CD4-positive, alpha-beta memory T cell (primary cell): ENCODE data around the gene CLSTN3. TPM values are rescaled to one million over a fixed set of nuclear protein-coding genes. Genes with fewer than 3 reads are reported as not detected.

Source experiments
- CTCF ChIA-PET: fragments of 350-600 bp; sonication (Branson Sonifier 250); formaldehyde crosslinking; loops from one replicate; lab custom pipeline; 2021; ENCODE audit warnings: inconsistent platforms; ENCODE audit not compliant: partially characterized antibody; lab: Charles Lee
- POLR2A ChIA-PET: fragments of 350-600 bp; sonication (Branson Sonifier 250); formaldehyde crosslinking; loops from one replicate; lab custom pipeline; 2021; ENCODE audit not compliant: partially characterized antibody; lab: Charles Lee
- DNase-seq, 5 donors: peaks; one replicate each; pipeline versions ENCODE4 v3.0.0 to v3.0.0-alpha.2; 2020 to 2022; ENCODE audit warnings: mixed read lengths in 1 of 5
- H3K27ac ChIP-seq: one replicate; pipeline ENCODE4 v1.7.0; 2013; ENCODE audit warnings: low read depth, low read length
- H3K27me3 ChIP-seq: 2 replicates; pipeline ENCODE4 v1.7.0; 2013; ENCODE audit warnings: mild to moderate bottlenecking, low read length, moderate library complexity; ENCODE audit not compliant: insufficient read depth
- H3K36me3 ChIP-seq: 2 replicates; pipeline ENCODE4 v1.7.0; 2013; ENCODE audit warnings: mild to moderate bottlenecking, low read length, moderate library complexity; ENCODE audit not compliant: insufficient read depth
- H3K4me1 ChIP-seq: 2 replicates; pipeline ENCODE4 v1.7.0; 2013; ENCODE audit warnings: mild to moderate bottlenecking, low read length, moderate library complexity; ENCODE audit not compliant: insufficient read depth
- H3K4me3 ChIP-seq, 2 donors: one replicate each; pipeline ENCODE4 v1.7.0; 2013; ENCODE audit warnings: low read length in 2 of 2, mild to moderate bottlenecking in 1 of 2
- H3K9me3 ChIP-seq, 2 donors: one replicate each; pipeline ENCODE4 v1.7.0; 2013; ENCODE audit warnings: low read length in 2 of 2, control low read depth in 1 of 2; ENCODE audit not compliant: control insufficient read depth in 1 of 2
- H3K27ac Mint-ChIP-seq, 7 donors: one replicate each; pipeline ENCODE4 v1.8.0; 2020 to 2021; ENCODE audit warnings: mixed read lengths in 7 of 7, mild to moderate bottlenecking in 6 of 7, inconsistent platforms in 3 of 7, moderate library complexity in 3 of 7
- H3K27me3 Mint-ChIP-seq, 2 donors: one replicate each; pipeline ENCODE4 v1.8.0; 2020 to 2021; ENCODE audit warnings: mixed read lengths in 2 of 2
- H3K36me3 Mint-ChIP-seq, 2 donors: one replicate each; pipeline ENCODE4 v1.8.0; 2020 to 2021; ENCODE audit warnings: mixed read lengths in 2 of 2, inconsistent platforms in 1 of 2, mild to moderate bottlenecking in 1 of 2
- H3K4me1 Mint-ChIP-seq, 4 donors: one replicate each; pipeline ENCODE4 v1.8.0; 2020 to 2021; ENCODE audit warnings: mixed read lengths in 4 of 4, mild to moderate bottlenecking in 1 of 4
- H3K4me3 Mint-ChIP-seq, 8 donors: one replicate each; pipeline ENCODE4 v1.8.0; 2020 to 2021; ENCODE audit warnings: mixed read lengths in 8 of 8, mild to moderate bottlenecking in 7 of 8, moderate library complexity in 6 of 8, inconsistent platforms in 3 of 8
- H3K9me3 Mint-ChIP-seq, 8 donors: one replicate each; pipeline ENCODE4 v1.8.0; 2020 to 2021; ENCODE audit warnings: mixed read lengths in 8 of 8, mild to moderate bottlenecking in 5 of 8, inconsistent platforms in 3 of 8, moderate library complexity in 1 of 8
- intact Hi-C: fragments of 100-400 bp; cut with micrococcal nuclease; formaldehyde crosslinking; loops from one replicate; pipeline ENCODE4 v1.15.1; 2023
- polyA plus RNA-seq, 2 donors: library from polyadenylated mRNA; unstranded; fragments of 300-500 nt; fragmentation: Illumina TruSeq; gene quantifications; one replicate each; pipeline ENCODE4 v1.2.3, GENCODE V29; 2021
- total RNA-seq, 2 experiments: library from RNA; stranded (reverse); gene quantifications; one replicate each; pipeline ENCODE4 v1.2.3, GENCODE V29; 2021

Gene CLSTN3
- total and polyA plus RNA-seq, 4 experiments from 2014 or later: 6.7 to 58.5 (median 29.1) TPM

DNA sequence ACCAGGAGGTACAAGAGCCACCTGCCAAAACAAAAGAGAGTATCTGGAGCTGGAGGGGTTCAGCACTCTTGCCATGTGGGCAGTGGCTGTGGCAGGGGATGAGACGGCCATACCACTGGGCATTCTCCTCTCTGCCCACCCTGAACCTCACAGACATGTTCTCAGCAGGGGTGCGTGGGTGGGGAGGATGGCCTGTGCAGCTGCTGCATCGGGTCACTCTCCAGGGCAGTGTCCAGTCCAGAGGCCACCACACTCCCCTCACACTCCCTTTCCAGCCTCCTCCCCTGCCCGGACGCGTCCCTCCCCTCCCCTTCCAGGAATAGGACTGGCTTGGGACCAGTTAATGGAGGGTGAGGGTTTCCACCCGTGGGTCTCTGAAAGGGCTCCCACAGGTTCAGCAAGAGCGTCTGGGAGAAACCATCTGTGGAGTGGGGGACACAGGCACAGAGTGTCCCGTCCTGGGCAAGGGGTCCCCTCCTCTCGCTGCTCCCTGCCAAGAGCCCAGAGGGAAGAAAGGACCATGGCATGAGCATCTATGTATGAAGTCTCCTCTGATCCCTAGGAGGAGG is 38.4 kb upstream of the CLSTN3 start:
- CTCF ChIA-PET: interaction anchor here (0.9 to 5.3 kb wide), 13 partner anchors 11 to 168 kb away, joined by 3 to 29 read pairs (median 3); partner anchors contain the start of genes C12orf57, C1RL and RNU7-1
- no peak for DNase-seq
- POLR2A ChIA-PET: interaction anchor here (1.2 to 2.3 kb wide), 2 partner anchors 16 to 224 kb away, joined by 3 to 6 read pairs; partner anchors contain the start of gene TPI1
- H3K27me3 ChIP-seq: no peaks in the 10 kb centered on the region
- no peaks in the 10 kb centered on the region for H3K9me3 ChIP-seq
- no peaks in the 10 kb centered on the region for H3K36me3 ChIP-seq
- peaks cover 0 to 3% of the 10 kb centered on the region in 2 donors for H3K36me3 Mint-ChIP-seq
- peak overlapping the region; percentile 70 to 90 (median 86) for H3K4me3 Mint-ChIP-seq
- peak overlapping the region in 1 of 2 donors; percentile 56 for H3K4me3 ChIP-seq
- peak overlapping the region in 4 of 7 donors; percentile 57 to 89 (median 86) for H3K27ac Mint-ChIP-seq
- peaks cover 15% of the 10 kb centered on the region for H3K4me1 ChIP-seq
- H3K27ac ChIP-seq: peak overlapping the region; percentile 44
- intact Hi-C loops: loop anchor here (1.0 to 5.0 kb wide), 4 partner anchors 74 to 222 kb away; partner anchors contain the start of genes C12orf57 and LPCAT3
- H3K27me3 Mint-ChIP-seq: no peaks in the 10 kb centered on the region
- peaks cover 0 to 1% (median 0%) of the 10 kb centered on the region in 8 donors for H3K9me3 Mint-ChIP-seq
- H3K4me1 Mint-ChIP-seq: peaks cover 6 to 12% (median 8%) of the 10 kb centered on the region in 4 donors

DNA sequence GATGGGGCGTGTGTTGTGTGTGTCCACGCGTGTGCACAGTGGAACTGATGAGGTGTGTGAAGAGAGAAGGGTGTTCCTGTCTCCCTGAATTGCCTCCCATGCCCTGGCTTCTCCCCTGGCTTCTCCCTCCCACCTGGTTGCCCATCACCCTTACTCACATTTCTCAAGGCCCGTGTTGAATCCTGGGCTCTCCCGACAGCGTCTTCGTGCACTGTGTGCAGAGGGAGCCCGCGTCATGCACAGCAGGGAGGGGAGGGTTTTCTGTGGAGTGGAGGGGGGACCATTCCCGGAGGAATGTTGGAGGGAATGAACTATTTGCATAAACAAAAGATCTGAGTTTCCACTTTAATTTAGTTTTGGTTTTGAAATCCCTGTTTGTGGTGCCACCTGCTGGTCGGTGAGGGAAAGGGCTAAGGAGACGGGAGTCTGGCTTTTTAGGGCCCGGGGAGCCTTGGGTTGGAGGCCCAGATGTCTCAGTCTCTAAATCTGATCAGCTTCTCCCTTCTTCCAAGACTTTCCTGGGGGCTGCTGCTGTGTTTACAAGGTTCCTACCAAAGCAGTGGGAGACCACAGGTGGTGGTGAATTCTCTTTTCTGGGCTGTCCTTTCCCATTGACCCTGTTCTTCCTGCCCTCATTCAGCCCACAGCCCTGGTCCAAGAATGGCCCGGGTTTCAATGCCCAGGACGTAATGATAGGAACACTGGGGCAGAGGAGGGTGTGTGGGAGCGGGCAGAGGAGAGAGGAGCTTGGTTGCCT is 37.8 kb upstream of the CLSTN3 start, which contains the start of gene C1R:
C1R (minus strand) TSS at position 217 of the 757 bp plus-strand sequence; CDS start at position 160, 57 bp downstream.
- peak within 1 kb of the TSS; percentile 44 for H3K27ac ChIP-seq
- no peaks in the 10 kb centered on the region for H3K27me3 Mint-ChIP-seq
- intact Hi-C loops: loop anchor here (1.0 to 5.0 kb wide), 4 partner anchors 75 to 223 kb away; partner anchors contain the start of genes C12orf57 and LPCAT3

DNA sequence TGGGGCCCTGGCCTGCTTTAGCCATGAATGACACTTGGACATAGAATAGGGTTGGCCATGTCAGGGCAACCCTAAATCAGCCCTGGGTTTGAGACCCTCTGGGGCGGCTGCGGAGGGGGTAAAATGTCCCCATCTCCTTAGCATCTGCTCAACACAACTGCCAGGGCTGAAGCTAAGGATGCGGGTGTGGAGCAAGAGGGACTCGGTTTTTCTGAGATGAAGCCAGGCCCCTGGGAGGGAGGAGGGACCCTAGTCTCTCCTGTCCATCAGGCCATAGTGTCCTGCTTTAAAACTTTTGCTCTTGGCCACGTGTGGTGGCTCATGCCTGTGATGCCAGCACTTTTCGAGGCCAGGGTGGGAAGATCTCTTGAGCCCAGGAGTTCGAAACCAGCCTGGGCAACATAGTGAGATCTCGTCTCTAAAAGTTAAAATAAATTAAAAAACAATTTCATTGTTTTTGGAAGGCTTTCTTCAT is 37.1 kb upstream of the CLSTN3 start:
- Histone ChIP-seq H3K4me1 (peaks cover 15% of the 10 kb centered on the region), H3K4me3 (no peak overlapping the region), H3K27me3 (no peaks in the 10 kb centered on the region), H3K27ac (no peak overlapping the region), H3K36me3 (no peaks in the 10 kb centered on the region), H3K9me3 (no peaks in the 10 kb centered on the region)
- CTCF ChIA-PET: interaction anchor here (0.8 to 2.7 kb wide), 12 partner anchors 10 to 224 kb away, joined by 3 to 26 read pairs (median 3); partner anchors contain the start of genes C1RL, RNU7-1 and TPI1
- DNase-seq: no peak
- H3K27me3 Mint-ChIP-seq: no peaks in the 10 kb centered on the region
- peak overlapping the region in 1 of 7 donors; percentile 57 for H3K27ac Mint-ChIP-seq
- H3K9me3 Mint-ChIP-seq: peaks cover 0 to 1% (median 0%) of the 10 kb centered on the region in 8 donors
- intact Hi-C loops: loop anchor here (1.0 to 5.0 kb wide), 4 partner anchors 76 to 224 kb away; partner anchors contain the start of genes C12orf57 and LPCAT3
- peaks cover 0 to 3% of the 10 kb centered on the region in 2 donors for H3K36me3 Mint-ChIP-seq
- H3K4me3 Mint-ChIP-seq: peak overlapping the region in 2 of 8 donors; percentile 38 to 43
- POLR2A ChIA-PET: interaction anchor here (1.0 to 2.3 kb wide), 3 partner anchors 15 to 220 kb away, joined by 3 to 7 read pairs (median 6); partner anchors contain the start of genes C12orf57, RNU7-1 and SPSB2
- peaks cover 6 to 12% (median 8%) of the 10 kb centered on the region in 4 donors for H3K4me1 Mint-ChIP-seq

More for the DNA sequence above, 37.8 kb upstream of the CLSTN3 start, which contains the start of gene C1R:
- Histone ChIP-seq H3K36me3 (no peaks in the 10 kb centered on the region), H3K4me3 (peak within 1 kb of the TSS in 1 of 2 donors; percentile 56), H3K4me1 (peaks cover 15% of the 10 kb centered on the region), H3K9me3 (no peaks in the 10 kb centered on the region), H3K27me3 (no peaks in the 10 kb centered on the region)
- ChIA-PET CTCF (interaction anchor here (0.8 to 2.7 kb wide), 12 partner anchors 10 to 223 kb away, joined by 3 to 26 read pairs (median 3); partner anchors contain the start of genes C1RL, RNU7-1 and TPI1), POLR2A (interaction anchor here (1.0 to 2.3 kb wide), 3 partner anchors 16 to 219 kb away, joined by 3 to 7 read pairs (median 6); partner anchors contain the start of genes C12orf57, RNU7-1 and SPSB2)
- H3K9me3 Mint-ChIP-seq: peaks cover 0 to 1% (median 0%) of the 10 kb centered on the region in 8 donors
- peak; percentile 60 to 71 (median 63) for DNase-seq
- peak within 1 kb of the TSS in 5 of 7 donors; percentile 57 to 89 (median 84) for H3K27ac Mint-ChIP-seq
- H3K36me3 Mint-ChIP-seq: peaks cover 0 to 3% of the 10 kb centered on the region in 2 donors
- H3K4me3 Mint-ChIP-seq: peak within 1 kb of the TSS; percentile 70 to 90 (median 86)
- peaks cover 6 to 12% (median 8%) of the 10 kb centered on the region in 4 donors for H3K4me1 Mint-ChIP-seq

DNA sequence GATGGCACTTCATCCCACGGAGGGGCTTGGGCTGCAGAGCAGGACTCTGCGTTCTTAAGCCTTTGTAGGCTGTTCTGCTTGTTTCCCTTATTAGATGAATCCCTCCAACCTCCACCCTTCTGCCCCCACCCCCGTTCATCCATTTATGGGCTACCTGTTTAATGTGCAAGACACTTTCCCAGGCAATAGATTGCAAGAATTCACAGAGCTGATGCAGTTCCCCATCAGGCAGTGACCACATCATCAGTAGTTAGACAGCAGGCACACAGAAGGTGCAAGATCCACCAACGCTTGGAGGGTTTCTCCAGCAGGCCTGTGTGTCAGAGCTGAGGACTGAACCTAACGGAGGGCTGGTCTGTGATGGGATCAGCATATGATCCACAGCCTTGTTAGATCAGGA is 36.7 kb upstream of the CLSTN3 start:
- Histone ChIP-seq H3K27ac (no peak overlapping the region), H3K36me3 (no peaks in the 10 kb centered on the region), H3K27me3 (no peaks in the 10 kb centered on the region), H3K9me3 (no peaks in the 10 kb centered on the region), H3K4me3 (no peak overlapping the region), H3K4me1 (peaks cover 15% of the 10 kb centered on the region)
- peaks cover 6 to 12% (median 8%) of the 10 kb centered on the region in 4 donors for H3K4me1 Mint-ChIP-seq
- DNase-seq: no peak
- H3K27me3 Mint-ChIP-seq: no peaks in the 10 kb centered on the region
- CTCF ChIA-PET: interaction anchor here (1.0 to 2.7 kb wide), 9 partner anchors 12 to 224 kb away, joined by 3 to 26 read pairs (median 6); partner anchors contain the start of genes C1RL and TPI1
- intact Hi-C loops: loop anchor here (5.0 kb wide), 1 partner anchor 76 kb away; the partner anchor contains the start of gene LPCAT3
- H3K9me3 Mint-ChIP-seq: peaks cover 0 to 1% (median 0%) of the 10 kb centered on the region in 8 donors
- H3K36me3 Mint-ChIP-seq: peaks cover 3 to 6% of the 10 kb centered on the region in 2 donors
- no peak overlapping the region for H3K4me3 Mint-ChIP-seq
- peak overlapping the region in 1 of 7 donors; percentile 65 for H3K27ac Mint-ChIP-seq
- POLR2A ChIA-PET: interaction anchor here (0.8 to 2.3 kb wide), 5 partner anchors 9 to 220 kb away, joined by 3 to 7 read pairs (median 3); partner anchors contain the start of genes C12orf57, RNU7-1 and SPSB2

DNA sequence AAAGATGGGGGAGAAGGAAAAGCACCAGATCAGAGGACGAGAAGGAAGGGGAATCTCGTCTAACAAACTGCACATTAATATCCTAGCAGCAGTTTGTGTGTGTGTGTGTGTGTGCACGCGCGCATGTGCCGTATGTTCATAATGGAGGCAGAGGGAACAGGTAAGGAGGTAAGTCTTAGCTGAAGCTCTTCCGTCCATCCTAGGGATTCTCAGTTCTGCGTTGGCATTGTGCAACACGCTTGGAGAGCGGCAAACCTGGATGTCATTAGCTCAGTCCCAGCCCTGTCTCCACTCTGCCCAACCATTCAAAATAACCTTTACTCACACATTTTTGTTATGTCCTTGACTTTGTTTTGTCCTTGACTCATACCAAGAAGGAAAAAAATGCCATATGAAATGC is 36.3 kb upstream of the CLSTN3 start:
- intact Hi-C loops: loop anchor here (5.0 kb wide), 1 partner anchor 77 kb away; the partner anchor contains the start of gene LPCAT3

More for the DNA sequence above, 36.3 kb upstream of the CLSTN3 start:
- POLR2A ChIA-PET: interaction anchor here (0.8 to 2.3 kb wide), 5 partner anchors 9 to 221 kb away, joined by 3 to 7 read pairs (median 3); partner anchors contain the start of genes C12orf57, RNU7-1 and SPSB2
- DNase-seq: no peak
- CTCF ChIA-PET: interaction anchor here (1.0 to 2.7 kb wide), 8 partner anchors 14 to 225 kb away, joined by 3 to 26 read pairs (median 8); partner anchors contain the start of genes C1RL and TPI1
- H3K4me3 Mint-ChIP-seq: no peak overlapping the region
- H3K36me3 Mint-ChIP-seq: peaks cover 4 to 9% of the 10 kb centered on the region in 2 donors
- Histone ChIP-seq H3K9me3 (no peaks in the 10 kb centered on the region), H3K4me1 (peaks cover 15% of the 10 kb centered on the region), H3K27me3 (no peaks in the 10 kb centered on the region), H3K4me3 (no peak overlapping the region), H3K27ac (no peak overlapping the region), H3K36me3 (no peaks in the 10 kb centered on the region)
- H3K27me3 Mint-ChIP-seq: no peaks in the 10 kb centered on the region
- H3K27ac Mint-ChIP-seq: peak overlapping the region in 2 of 7 donors; percentile 61 to 65
- peaks cover 0 to 1% (median 0%) of the 10 kb centered on the region in 8 donors for H3K9me3 Mint-ChIP-seq
- peaks cover 6 to 12% (median 8%) of the 10 kb centered on the region in 4 donors for H3K4me1 Mint-ChIP-seq
